GM18520 (cell line): Measurements from ENCODE around the gene KIF1A.

ENCODE experiments used
- ATAC-seq: cut with Tn5 transposase; IDR thresholded peaks from one replicate; pipeline ENCODE4 v1.9.1; 2021; ENCODE audit not compliant: unreplicated experiment

The KIF1A gene

GRCh38 chr2:240737958-240738357 is 82.1 kb downstream of the KIF1A start:
- no peak for ATAC-seq

- no peak for ATAC-seq
These were observed 82.5 kb downstream of the KIF1A start for GRCh38 chr2:240737512-240737911.

GRCh38 chr2:240736281-240737250 is 83.5 kb downstream of the KIF1A start:
- ATAC-seq = no peak

- no peak for ATAC-seq
These were observed 84.5 kb downstream of the KIF1A start for GRCh38 chr2:240735476-240735875.

- ATAC-seq = no peak
These were observed 85.3 kb downstream of the KIF1A start for GRCh38 chr2:240734756-240735155.

GRCh38 chr2:240733803-240734495 is 86.1 kb downstream of the KIF1A start:
- no peak for ATAC-seq

GRCh38 chr2:240732911-240733622 is 87.0 kb downstream of the KIF1A start:
- no peak for ATAC-seq

GRCh38 chr2:240732184-240732583 is 87.8 kb downstream of the KIF1A start:
- ATAC-seq = no peak

GRCh38 chr2:240731178-240731545 is 88.9 kb downstream of the KIF1A start:
- ATAC-seq = no peak

GRCh38 chr2:240730501-240731177 is 89.4 kb downstream of the KIF1A start:
- no peak for ATAC-seq

- ATAC-seq = no peak
These were observed 91.2 kb downstream of the KIF1A start for GRCh38 chr2:240728827-240729226.

- no peak for ATAC-seq
These were observed 91.7 kb downstream of the KIF1A start for GRCh38 chr2:240728361-240728760.

GRCh38 chr2:240727913-240728312 is 92.1 kb downstream of the KIF1A start:
- ATAC-seq = no peak

GRCh38 chr2:240727439-240727838 is 92.6 kb downstream of the KIF1A start:
- ATAC-seq = no peak

GRCh38 chr2:240726876-240727275 is 93.1 kb downstream of the KIF1A start:
- no peak for ATAC-seq

- ATAC-seq = no peak
These were observed 94.3 kb downstream of the KIF1A start for GRCh38 chr2:240725671-240726070.

GRCh38 chr2:240725266-240725665 is 94.8 kb downstream of the KIF1A start:
- ATAC-seq = no peak

GRCh38 chr2:240724431-240724830 is 95.6 kb downstream of the KIF1A start:
- ATAC-seq = no peak

GRCh38 chr2:240723851-240724250 is 96.2 kb downstream of the KIF1A start:
- no peak for ATAC-seq

GRCh38 chr2:240722796-240723735 is 97.0 kb downstream of the KIF1A start:
- no peak for ATAC-seq
